Ectodermal cell (in vitro differentiated cells): ENCODE data around the gene DCUN1D4.

Experiments used
- H3K27ac ChIP-seq: 2 replicates; pipeline ENCODE4 v1.7.0; 2013; ENCODE audit warnings: mild to moderate bottlenecking, low read depth, low read length; ENCODE audit not compliant: insufficient read depth, poor library complexity, severe bottlenecking
- H3K27me3 ChIP-seq: 2 replicates; pipeline ENCODE4 v1.7.0; 2013; ENCODE audit warnings: mild to moderate bottlenecking, low read length; ENCODE audit not compliant: insufficient read depth, control insufficient read depth, poor library complexity, severe bottlenecking
- H3K36me3 ChIP-seq: one replicate; pipeline ENCODE4 v1.7.0; 2013; ENCODE audit warnings: low read length; ENCODE audit not compliant: control insufficient read depth, insufficient read depth
- H3K4me1 ChIP-seq: one replicate; pipeline ENCODE4 v1.7.0; 2013; ENCODE audit warnings: low read length; ENCODE audit not compliant: control insufficient read depth, insufficient read depth
- H3K4me3 ChIP-seq: 2 replicates; pipeline ENCODE4 v1.7.0; 2013; ENCODE audit warnings: low read depth, low read length, control low read depth; ENCODE audit not compliant: insufficient read depth
- H3K9me3 ChIP-seq: 2 replicates; pipeline ENCODE4 v1.7.0; 2013; ENCODE audit warnings: mild to moderate bottlenecking, low read length, moderate library complexity; ENCODE audit not compliant: control insufficient read depth
- WGBS, 2 experiments: methylation state at CpG; one replicate each; pipeline ENCODE4 v1.1.7; 2013; ENCODE audit warnings: missing lambda C conversion rate in 2 of 2; 5-methylcytosine and 5-hydroxymethylcytosine counted together

The DCUN1D4 gene

DNA sequence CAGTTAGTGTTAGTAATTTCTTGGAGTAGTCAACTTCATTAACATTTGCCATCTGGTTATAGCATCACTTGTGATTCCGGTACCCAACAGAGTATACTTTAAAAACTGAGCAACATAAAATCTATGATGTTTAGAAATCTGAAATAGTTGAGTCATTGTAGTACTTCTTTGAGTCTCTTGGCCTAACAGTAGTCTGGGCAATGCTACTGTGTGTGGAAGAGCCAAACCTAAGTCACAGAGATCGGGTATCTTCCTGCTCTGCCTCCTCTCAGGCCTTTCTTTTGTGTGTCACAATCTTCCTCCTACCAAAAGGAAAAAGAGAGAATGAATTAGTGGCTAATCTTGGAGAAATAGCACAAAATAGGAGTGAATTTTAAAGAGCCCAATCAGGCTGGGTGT lies 25.5 kb downstream of the DCUN1D4 start:
- no peak overlapping the region for H3K4me3 ChIP-seq
- H3K4me1 ChIP-seq = no peaks in the 10 kb centered on the region
- H3K9me3 ChIP-seq = no peaks in the 10 kb centered on the region
- peaks cover 63% of the 10 kb centered on the region for H3K36me3 ChIP-seq
- H3K27me3 ChIP-seq = no peaks in the 10 kb centered on the region
- 83 to 96% methylated on average over 1 to 2 of the region's 2 CpGs for WGBS, 2 experiments
- no peak overlapping the region for H3K27ac ChIP-seq

DNA sequence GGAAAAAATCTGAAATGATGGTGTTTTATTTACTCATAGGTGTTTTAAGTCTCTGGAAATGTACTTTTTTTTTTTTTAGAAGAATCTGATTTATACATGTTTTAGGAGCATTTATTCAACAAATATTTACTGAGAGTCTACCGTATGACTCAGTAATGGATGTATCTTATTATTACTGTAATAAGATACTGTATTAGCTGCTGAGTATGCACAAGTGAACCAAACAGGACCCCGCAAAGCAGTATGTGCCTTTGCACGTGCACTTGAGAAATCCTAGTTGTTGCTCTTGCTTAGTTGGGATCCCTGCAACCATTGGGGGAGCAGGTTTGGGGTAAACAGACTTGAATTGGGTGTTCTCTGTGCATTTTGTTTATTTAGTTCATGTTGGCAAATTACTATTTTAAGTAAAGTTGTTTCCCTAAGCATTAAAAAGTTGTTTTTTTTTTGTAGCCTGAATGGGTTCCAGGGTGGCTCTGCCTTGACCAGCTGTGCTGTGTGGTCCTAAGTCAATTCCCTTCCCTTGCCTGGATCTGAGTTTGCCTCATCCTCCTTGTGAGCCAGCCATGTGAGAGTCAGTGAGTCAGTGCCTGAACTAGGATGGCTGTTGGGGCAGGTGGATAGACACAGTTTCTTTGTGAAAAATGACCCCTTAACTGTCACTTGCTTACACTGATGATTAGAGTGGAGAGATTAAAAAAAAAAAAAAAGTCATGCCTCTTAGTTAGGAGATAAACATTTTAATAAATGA lies 27.7 kb downstream of the DCUN1D4 start:
- no peaks in the 10 kb centered on the region for H3K4me1 ChIP-seq
- no peak overlapping the region for H3K27ac ChIP-seq
- H3K36me3 ChIP-seq = peaks cover 61% of the 10 kb centered on the region
- no peak overlapping the region for H3K4me3 ChIP-seq
- 95% methylated on average over 3 of the region's 3 CpGs for WGBS, 2 experiments
- H3K9me3 ChIP-seq = no peaks in the 10 kb centered on the region
- no peaks in the 10 kb centered on the region for H3K27me3 ChIP-seq

GRCh38 chr4:51872283-51872997 lies 29.5 kb downstream of the DCUN1D4 start:
- WGBS, 2 experiments = 93 to 97% methylated on average over 9 of the region's 9 CpGs
- peaks cover 53% of the 10 kb centered on the region for H3K36me3 ChIP-seq

DNA sequence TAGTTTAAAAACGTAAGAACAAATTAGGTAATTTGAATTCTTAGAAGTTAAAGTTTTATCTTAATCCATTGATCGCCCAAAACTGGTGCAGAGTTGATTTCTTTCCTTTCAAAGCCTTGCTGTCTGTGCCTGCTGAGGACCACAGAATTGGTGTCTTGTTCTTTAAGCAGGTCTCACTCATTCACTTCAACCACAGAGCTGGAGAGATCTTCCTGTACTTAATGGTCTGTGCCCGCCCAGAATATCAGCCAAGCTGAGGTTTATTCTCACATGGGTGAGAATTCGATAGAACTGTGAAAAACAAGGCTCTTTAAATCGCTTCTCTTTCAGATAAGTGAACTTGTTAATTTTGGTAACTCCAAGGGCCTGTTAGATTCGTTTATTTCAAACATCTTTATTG lies 31.6 kb downstream of the DCUN1D4 start:
- Histone ChIP-seq H3K4me1 (no peaks in the 10 kb centered on the region), H3K36me3 (peaks cover 45% of the 10 kb centered on the region)
- 93% methylated on average over 6 of the region's 6 CpGs for WGBS, 2 experiments

More at GRCh38 chr4:51872283-51872997, 29.5 kb downstream of the DCUN1D4 start:
- H3K4me1 ChIP-seq = no peaks in the 10 kb centered on the region
- H3K27me3 ChIP-seq = no peaks in the 10 kb centered on the region
- no peak overlapping the region for H3K27ac ChIP-seq
- H3K4me3 ChIP-seq = no peak overlapping the region
- H3K9me3 ChIP-seq = no peaks in the 10 kb centered on the region

GRCh38 chr4:51878431-51878830 lies 35.5 kb downstream of the DCUN1D4 start:
- H3K27ac ChIP-seq = no peak overlapping the region
- H3K27me3 ChIP-seq = no peaks in the 10 kb centered on the region
- H3K4me3 ChIP-seq = no peak overlapping the region
- peaks cover 24% of the 10 kb centered on the region for H3K36me3 ChIP-seq
- peaks cover 1% of the 10 kb centered on the region for H3K4me1 ChIP-seq
- H3K9me3 ChIP-seq = no peaks in the 10 kb centered on the region
- WGBS, 2 experiments = 91 to 100% methylated on average over 2 of the region's 2 CpGs

More for the DNA sequence above, 31.6 kb downstream of the DCUN1D4 start:
- Histone ChIP-seq H3K27ac (no peak overlapping the region), H3K4me3 (no peak overlapping the region), H3K27me3 (no peaks in the 10 kb centered on the region), H3K9me3 (no peaks in the 10 kb centered on the region)

- Histone ChIP-seq H3K36me3 (peaks cover 11% of the 10 kb centered on the region), H3K9me3 (no peaks in the 10 kb centered on the region), H3K27me3 (no peaks in the 10 kb centered on the region), H3K4me1 (peaks cover 16% of the 10 kb centered on the region), H3K27ac (peak overlapping the region; percentile 26), H3K4me3 (no peak overlapping the region)
- 95 to 96% methylated on average over 9 of the region's 9 CpGs for WGBS, 2 experiments
Measured at GRCh38 chr4:51880016-51880915, 37.3 kb downstream of the DCUN1D4 start.

DNA sequence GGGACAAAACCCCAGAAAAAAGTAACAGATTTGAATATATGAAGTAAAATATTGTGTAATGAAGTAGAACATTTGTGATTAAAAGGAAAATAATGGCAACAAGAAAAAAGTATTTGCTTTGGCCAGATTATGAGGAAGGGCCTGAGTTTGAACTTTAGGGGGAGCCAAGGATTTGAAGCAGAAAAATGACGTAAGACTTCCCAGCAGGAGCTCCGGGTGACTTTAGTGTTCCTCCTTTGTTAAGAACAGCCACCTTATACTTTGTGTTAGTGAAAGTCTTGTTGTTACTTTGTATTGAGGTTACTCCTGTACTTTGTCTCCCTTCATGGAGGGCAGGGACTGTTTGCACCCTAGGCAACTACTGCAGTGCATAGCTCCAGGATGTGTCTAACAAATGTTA lies 41.1 kb downstream of the DCUN1D4 start:
- H3K4me1 ChIP-seq = peaks cover 16% of the 10 kb centered on the region
- WGBS, 2 experiments = 59 to 61% methylated on average over 2 of the region's 2 CpGs
- H3K36me3 ChIP-seq = peaks cover 13% of the 10 kb centered on the region
- H3K27me3 ChIP-seq = no peaks in the 10 kb centered on the region
- no peak overlapping the region for H3K4me3 ChIP-seq
- no peaks in the 10 kb centered on the region for H3K9me3 ChIP-seq
- peak overlapping the region; percentile 87 for H3K27ac ChIP-seq

DNA sequence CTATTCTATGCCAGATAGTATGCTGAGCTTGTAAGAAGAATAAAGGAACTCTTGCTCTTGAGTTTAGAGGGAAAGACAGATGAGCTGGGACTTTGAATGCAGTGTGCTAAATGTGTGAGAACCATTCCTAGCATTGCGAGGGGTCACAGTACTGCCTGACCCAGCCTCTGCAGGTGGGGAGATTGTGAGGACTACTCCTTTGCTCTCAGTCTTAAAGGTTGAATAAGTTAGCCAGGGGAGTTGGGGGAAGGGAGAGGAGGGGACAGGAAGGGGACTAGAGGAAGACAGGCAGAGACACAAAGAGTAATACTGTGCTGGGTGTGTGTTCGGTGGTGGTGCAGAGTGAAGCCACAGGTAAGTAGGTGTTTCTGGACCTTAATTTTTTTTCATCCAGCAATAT lies 41.7 kb downstream of the DCUN1D4 start:
- peak overlapping the region; percentile 87 for H3K27ac ChIP-seq
- H3K27me3 ChIP-seq = no peaks in the 10 kb centered on the region
- H3K36me3 ChIP-seq = peaks cover 15% of the 10 kb centered on the region
- H3K9me3 ChIP-seq = no peaks in the 10 kb centered on the region
- no peak overlapping the region for H3K4me3 ChIP-seq
- 71 to 73% methylated on average over 2 of the region's 2 CpGs for WGBS, 2 experiments
- H3K4me1 ChIP-seq = peaks cover 16% of the 10 kb centered on the region

DNA sequence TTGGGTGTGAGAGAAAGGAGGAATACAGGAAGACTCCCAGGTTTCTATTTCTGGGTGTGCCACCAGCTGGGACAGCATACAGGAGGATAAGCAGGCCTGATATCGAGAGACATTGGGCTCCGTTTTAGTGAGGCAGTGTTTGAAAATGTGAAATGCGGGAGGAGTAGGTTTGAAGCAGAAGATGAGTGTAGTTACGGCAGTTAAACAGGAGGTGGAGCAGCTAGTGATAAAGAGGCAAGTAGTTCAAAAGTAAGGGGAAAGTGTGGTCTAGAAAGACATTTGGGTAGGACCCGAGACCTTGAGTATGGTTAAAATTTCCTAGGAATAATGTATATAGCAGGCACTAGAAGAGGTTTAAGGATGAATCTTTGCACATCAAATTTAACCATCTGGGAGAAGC lies 42.4 kb downstream of the DCUN1D4 start:
- Histone ChIP-seq H3K27me3 (no peaks in the 10 kb centered on the region), H3K4me3 (no peak overlapping the region), H3K4me1 (peaks cover 16% of the 10 kb centered on the region), H3K27ac (peak overlapping the region; percentile 87), H3K36me3 (peaks cover 15% of the 10 kb centered on the region), H3K9me3 (no peaks in the 10 kb centered on the region)
- 73 to 78% methylated on average over 5 of the region's 5 CpGs for WGBS, 2 experiments

DNA sequence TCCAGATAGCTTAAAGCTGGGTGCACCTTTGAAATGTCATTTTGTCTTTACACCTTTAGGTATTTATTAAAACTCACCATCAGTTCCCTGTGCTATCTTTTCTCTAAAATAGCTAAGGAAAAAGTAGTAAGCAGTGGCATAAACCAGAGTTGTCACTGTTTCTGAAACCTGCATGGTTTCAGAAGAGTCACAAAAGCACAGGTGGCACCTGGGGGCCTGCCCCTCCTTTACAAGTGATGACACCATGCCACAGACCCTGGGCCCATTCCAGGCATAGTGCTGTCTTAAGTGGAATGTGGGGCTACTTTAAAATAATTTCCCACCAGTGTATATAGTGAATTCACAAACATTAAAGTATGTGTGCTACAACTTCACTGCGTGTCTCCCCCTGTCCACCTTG lies 47.8 kb downstream of the DCUN1D4 start:
- Histone ChIP-seq H3K9me3 (no peaks in the 10 kb centered on the region), H3K4me3 (no peak overlapping the region), H3K27me3 (no peaks in the 10 kb centered on the region), H3K36me3 (peaks cover 25% of the 10 kb centered on the region), H3K27ac (no peak overlapping the region), H3K4me1 (no peaks in the 10 kb centered on the region)
- WGBS, 2 experiments = 81 to 100% methylated on average over 1 of the region's 1 CpG
